ENCODE results near the gene HOXA13.

The HOXA13 gene

GRCh38 chr7:27237735-27238334 is 37.9 kb upstream of the HOXA13 start:
- DNase-seq (ENCODE audit: low read depth in 2 of 3, low spot score in 1 of 3): no peak

- no peak for DNase-seq (ENCODE audit: low read depth in 2 of 3, low spot score in 1 of 3)
Measured at GRCh38 chr7:27235387-27236311, 35.8 kb upstream of the HOXA13 start.

- no peak for DNase-seq (ENCODE audit: low read depth in 2 of 3, low spot score in 1 of 3)
Measured at GRCh38 chr7:27229448-27229847, 29.6 kb upstream of the HOXA13 start.

- no peak for DNase-seq (ENCODE audit: low read depth in 2 of 3, low spot score in 1 of 3)
Measured at GRCh38 chr7:27224983-27225934, 25.4 kb upstream of the HOXA13 start.

GRCh38 chr7:27223941-27224575 is 24.2 kb upstream of the HOXA13 start:
- no peak for DNase-seq (ENCODE audit: low read depth in 2 of 3, low spot score in 1 of 3)

- no peak for DNase-seq (ENCODE audit: low read depth in 2 of 3, low spot score in 1 of 3)
Measured at GRCh38 chr7:27221201-27221797, 21.4 kb upstream of the HOXA13 start.

GRCh38 chr7:27220440-27220955 is 20.6 kb upstream of the HOXA13 start:
- no peak for DNase-seq (ENCODE audit: low read depth in 2 of 3, low spot score in 1 of 3)

GRCh38 chr7:27219821-27220220 is 19.9 kb upstream of the HOXA13 start:
- no peak for DNase-seq (ENCODE audit: low read depth in 2 of 3, low spot score in 1 of 3)

- no peak for DNase-seq (ENCODE audit: low read depth in 2 of 3, low spot score in 1 of 3)
Measured at GRCh38 chr7:27217951-27218350, 18.1 kb upstream of the HOXA13 start.

GRCh38 chr7:27215356-27215755 is 15.5 kb upstream of the HOXA13 start:
- DNase-seq (ENCODE audit: low read depth in 2 of 3, low spot score in 1 of 3): no peak

- no peak for DNase-seq (ENCODE audit: low read depth in 2 of 3, low spot score in 1 of 3)
Measured at GRCh38 chr7:27214239-27214950, 14.5 kb upstream of the HOXA13 start.

- DNase-seq (ENCODE audit: low read depth in 2 of 3, low spot score in 1 of 3): no peak
Measured at GRCh38 chr7:27213433-27214238, 13.7 kb upstream of the HOXA13 start.

GRCh38 chr7:27212497-27213432 is 12.9 kb upstream of the HOXA13 start:
- DNase-seq (ENCODE audit: low read depth in 2 of 3, low spot score in 1 of 3): no peak

- DNase-seq (ENCODE audit: low read depth in 2 of 3, low spot score in 1 of 3): no peak
Measured at GRCh38 chr7:27211764-27212204, 11.9 kb upstream of the HOXA13 start.

GRCh38 chr7:27211084-27211446 is 11.2 kb upstream of the HOXA13 start:
- DNase-seq (ENCODE audit: low read depth in 2 of 3, low spot score in 1 of 3): no peak

- peak in 2 of 3 donors; percentile 10 to 50 for DNase-seq (ENCODE audit: low read depth in 2 of 3, low spot score in 1 of 3)
Measured at GRCh38 chr7:27210441-27211083, 10.7 kb upstream of the HOXA13 start.

- no peak for DNase-seq (ENCODE audit: low read depth in 2 of 3, low spot score in 1 of 3)
Measured at GRCh38 chr7:27209933-27210440, 10.1 kb upstream of the HOXA13 start.
